Muscle of leg (tissue), 11 donors: Measurements from ENCODE around the gene KIF1C. TPM values are rescaled to one million over a fixed set of nuclear protein-coding genes. Genes with fewer than 3 reads are reported as not detected.

ENCODE experiments used
- DNase-seq: peaks from one replicate; pipeline ENCODE4 v3.0.0; 2013
- H3K27ac ChIP-seq: one replicate; pipeline ENCODE4 v1.5.1; 2013; ENCODE audit warnings: mild to moderate bottlenecking, low read length, control low read depth
- H3K27me3 ChIP-seq: one replicate; pipeline ENCODE4 v1.6.1; 2013; ENCODE audit warnings: low read length; ENCODE audit not compliant: control insufficient read depth, insufficient read depth
- H3K36me3 ChIP-seq: one replicate; pipeline ENCODE4 v1.6.1; 2013; ENCODE audit warnings: low read length; ENCODE audit not compliant: control insufficient read depth, insufficient read depth
- H3K4me1 ChIP-seq: one replicate; pipeline ENCODE4 v1.6.1; 2013; ENCODE audit warnings: low read length; ENCODE audit not compliant: control insufficient read depth, insufficient read depth
- H3K4me3 ChIP-seq: one replicate; pipeline ENCODE4 v1.5.1; 2013; ENCODE audit warnings: low read length, control low read depth
- H3K9me3 ChIP-seq: replicated peaks from 2 replicates; pipeline ENCODE4 v1.6.1; 2013; ENCODE audit warnings: low read depth, low read length; ENCODE audit not compliant: control insufficient read depth
- WGBS: methylation state at CpG from one replicate; pipeline ENCODE4 v1.1.5; 2013; ENCODE audit warnings: missing lambda C conversion rate; ENCODE audit not compliant: insufficient coverage; 5-methylcytosine and 5-hydroxymethylcytosine counted together
- polyA plus RNA-seq, 8 donors: library from polyadenylated mRNA; unstranded; fragments of 120-200 nt; gene quantifications; one replicate each; pipeline versions ENCODE4 v1.2.1 to v1.2.3, GENCODE V29; 2013; ENCODE audit warnings: inconsistent platforms in 1 of 8, low replicate concordance in 1 of 8; ENCODE audit not compliant: insufficient read length in 8 of 8, insufficient read depth in 1 of 8
- total RNA-seq: library from RNA; stranded (reverse); fragments of 120-200 nt; gene quantifications from one replicate; pipeline ENCODE4 v1.2.4, GENCODE V29; 2013

The KIF1C gene
- total and polyA plus RNA-seq, 9 donors = 57.0 to 103 (median 93.6) TPM

- Histone ChIP-seq H3K4me1 (peaks cover 50% of the 10 kb centered on the region), H3K27ac (peak overlapping the region; percentile 100), H3K4me3 (peak overlapping the region; percentile 88), H3K27me3 (no peaks in the 10 kb centered on the region), H3K9me3 (no peaks in the 10 kb centered on the region), H3K36me3 (peaks cover 52% of the 10 kb centered on the region)
- 15% methylated on average over 21 of the region's 23 CpGs for WGBS
- DNase-seq = peak; percentile 52
Observed at GRCh38 chr17:4968486-4969046, 29.2 kb upstream of the KIF1C start.

DNA sequence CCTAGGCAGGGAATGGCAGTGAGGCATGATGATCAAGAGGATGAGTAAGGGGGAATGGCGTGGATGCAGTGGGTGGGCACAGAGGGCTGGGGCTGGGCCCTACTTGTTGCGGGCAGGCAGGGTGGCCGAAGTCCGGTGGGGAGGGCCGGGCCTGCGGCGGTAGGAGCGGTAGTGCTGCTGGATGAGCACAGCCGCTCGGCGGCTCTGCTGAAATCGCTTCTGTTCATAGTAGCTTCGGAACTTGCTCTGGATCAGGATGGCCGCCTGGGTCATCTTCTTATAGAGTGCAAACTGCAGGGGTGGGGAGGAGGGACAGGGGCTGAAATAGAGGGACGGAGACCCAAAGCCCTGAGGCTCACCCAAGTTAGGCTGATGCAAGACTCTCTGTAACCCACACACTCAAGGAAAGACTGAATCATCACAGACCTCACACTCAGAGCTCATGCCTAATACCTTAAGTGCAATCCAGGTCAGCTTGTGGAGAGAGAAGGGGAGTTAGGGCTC lies 28.7 kb upstream of the KIF1C start:
- 45% methylated on average over 14 of the region's 15 CpGs for WGBS
- Histone ChIP-seq H3K27ac (peak overlapping the region; percentile 100), H3K9me3 (no peaks in the 10 kb centered on the region), H3K36me3 (peaks cover 57% of the 10 kb centered on the region), H3K4me3 (peak overlapping the region; percentile 88), H3K4me1 (peaks cover 55% of the 10 kb centered on the region), H3K27me3 (no peaks in the 10 kb centered on the region)
- peak; percentile 59 for DNase-seq

GRCh38 chr17:4969551-4970173 lies 28.1 kb upstream of the KIF1C start:
- H3K27ac ChIP-seq = peak overlapping the region; percentile 100
- 68% methylated on average over 12 of the region's 16 CpGs for WGBS
- H3K4me1 ChIP-seq = peaks cover 57% of the 10 kb centered on the region
- no peaks in the 10 kb centered on the region for H3K9me3 ChIP-seq
- H3K27me3 ChIP-seq = no peaks in the 10 kb centered on the region
- DNase-seq = no peak
- H3K4me3 ChIP-seq = peak overlapping the region; percentile 88
- H3K36me3 ChIP-seq = peaks cover 60% of the 10 kb centered on the region

DNA sequence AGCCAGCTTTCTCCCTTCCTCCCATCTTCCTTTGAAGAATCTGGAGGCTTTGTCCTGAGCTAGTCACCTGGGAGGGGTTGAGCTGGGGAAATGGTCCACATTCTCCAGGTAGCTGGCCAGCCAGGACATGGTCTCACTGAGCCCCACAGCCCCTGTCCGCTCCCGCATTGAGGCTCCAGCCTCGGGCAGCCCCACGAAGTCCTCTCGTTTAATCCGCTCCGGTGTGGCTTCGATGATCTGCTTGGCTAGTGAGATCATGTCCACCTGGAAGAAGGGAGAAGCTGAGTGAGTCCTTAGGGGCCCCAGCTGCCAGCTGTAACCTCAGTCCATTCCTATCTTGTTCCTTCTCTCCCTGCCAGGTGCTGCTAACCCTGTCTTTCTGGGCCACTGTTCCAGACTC lies 27.5 kb upstream of the KIF1C start:
- H3K9me3 ChIP-seq = no peaks in the 10 kb centered on the region
- peaks cover 64% of the 10 kb centered on the region for H3K36me3 ChIP-seq
- H3K4me3 ChIP-seq = no peak overlapping the region
- no peak overlapping the region for H3K27ac ChIP-seq
- DNase-seq = peak; percentile 46
- H3K4me1 ChIP-seq = peaks cover 59% of the 10 kb centered on the region
- H3K27me3 ChIP-seq = no peaks in the 10 kb centered on the region
- WGBS = 85% methylated on average over 4 of the region's 8 CpGs

- peaks cover 48% of the 10 kb centered on the region for H3K4me1 ChIP-seq
- peak; percentile 66 for DNase-seq
- peaks cover 70% of the 10 kb centered on the region for H3K36me3 ChIP-seq
- 58% methylated on average over 4 of the region's 6 CpGs for WGBS
- H3K27ac ChIP-seq = no peak overlapping the region
- no peaks in the 10 kb centered on the region for H3K27me3 ChIP-seq
- H3K4me3 ChIP-seq = no peak overlapping the region
- no peaks in the 10 kb centered on the region for H3K9me3 ChIP-seq
Observed at GRCh38 chr17:4971826-4972225, 25.9 kb upstream of the KIF1C start.

- Histone ChIP-seq H3K4me3 (no peak overlapping the region), H3K9me3 (no peaks in the 10 kb centered on the region), H3K27ac (no peak overlapping the region), H3K4me1 (peaks cover 48% of the 10 kb centered on the region), H3K27me3 (no peaks in the 10 kb centered on the region), H3K36me3 (peaks cover 75% of the 10 kb centered on the region)
- DNase-seq = no peak
- WGBS = 100% methylated on average over 6 of the region's 12 CpGs
Observed at GRCh38 chr17:4972322-4972721, 25.4 kb upstream of the KIF1C start.

DNA sequence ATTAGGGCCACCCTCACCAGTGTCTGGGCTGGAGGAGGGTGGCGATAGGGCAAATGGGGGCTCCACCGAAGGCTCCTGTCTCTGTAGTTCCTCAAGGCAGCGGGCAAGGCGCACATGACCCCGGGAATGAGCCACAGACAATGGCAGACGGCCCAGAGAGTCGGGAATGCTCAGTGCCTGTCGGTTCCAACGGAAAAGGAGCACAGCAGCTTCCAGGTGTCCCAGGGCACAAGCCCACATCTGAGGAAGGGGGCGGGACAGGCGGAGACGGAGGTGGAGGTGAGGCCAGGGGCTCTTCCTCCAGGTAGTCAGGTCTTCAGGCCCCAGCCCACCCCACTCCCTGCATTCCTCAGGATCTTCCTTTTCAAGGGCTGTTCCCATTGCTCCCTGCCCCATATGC lies 25.0 kb upstream of the KIF1C start:
- no peak overlapping the region for H3K27ac ChIP-seq
- no peak overlapping the region for H3K4me3 ChIP-seq
- 72% methylated on average over 12 of the region's 12 CpGs for WGBS
- H3K4me1 ChIP-seq = peaks cover 48% of the 10 kb centered on the region
- DNase-seq = no peak
- no peaks in the 10 kb centered on the region for H3K27me3 ChIP-seq
- H3K36me3 ChIP-seq = peaks cover 79% of the 10 kb centered on the region
- H3K9me3 ChIP-seq = no peaks in the 10 kb centered on the region

GRCh38 chr17:4973256-4974114 lies 24.3 kb upstream of the KIF1C start:
- DNase-seq = no peak
- Histone ChIP-seq H3K4me3 (no peak overlapping the region), H3K9me3 (no peaks in the 10 kb centered on the region), H3K27me3 (no peaks in the 10 kb centered on the region), H3K36me3 (peaks cover 86% of the 10 kb centered on the region), H3K4me1 (peaks cover 42% of the 10 kb centered on the region), H3K27ac (no peak overlapping the region)
- 89% methylated on average over 7 of the region's 10 CpGs for WGBS

DNA sequence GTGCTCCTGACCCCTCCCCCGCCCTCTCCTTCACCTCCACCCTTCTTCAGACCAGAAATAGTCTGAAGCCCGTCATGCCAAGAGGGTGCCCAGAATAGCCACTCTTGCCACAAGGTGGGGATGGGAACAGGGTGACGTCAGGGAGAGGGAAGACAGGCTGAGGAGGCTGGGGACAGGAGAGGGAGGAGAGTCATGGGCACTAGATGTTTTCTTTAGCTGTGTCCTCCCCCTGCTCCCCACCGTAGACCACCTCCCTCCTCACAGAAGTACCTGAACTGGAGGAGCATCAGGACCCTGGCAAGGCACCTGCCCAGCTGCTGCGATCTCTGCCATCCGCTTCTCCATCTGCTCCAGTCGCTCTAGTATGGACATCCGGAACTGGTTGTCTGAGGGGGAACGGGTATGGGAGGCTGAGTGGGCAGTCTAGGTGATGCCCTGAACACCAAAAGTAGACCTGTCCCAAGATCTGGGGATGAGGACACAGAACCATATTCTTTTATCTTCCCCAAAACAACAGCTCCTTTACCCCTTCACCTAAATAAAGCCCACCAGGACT lies 23.6 kb upstream of the KIF1C start:
- no peaks in the 10 kb centered on the region for H3K27me3 ChIP-seq
- no peak for DNase-seq
- H3K4me3 ChIP-seq = no peak overlapping the region

GRCh38 chr17:4978726-4979125 lies 19.0 kb upstream of the KIF1C start:
- Histone ChIP-seq H3K9me3 (no peaks in the 10 kb centered on the region), H3K36me3 (peaks cover 75% of the 10 kb centered on the region), H3K27me3 (no peaks in the 10 kb centered on the region), H3K4me1 (peaks cover 12% of the 10 kb centered on the region), H3K27ac (no peak overlapping the region), H3K4me3 (no peak overlapping the region)
- no peak for DNase-seq

More for the DNA sequence above, 23.6 kb upstream of the KIF1C start:
- Histone ChIP-seq H3K9me3 (no peaks in the 10 kb centered on the region), H3K4me1 (peaks cover 35% of the 10 kb centered on the region), H3K27ac (no peak overlapping the region), H3K36me3 (peaks cover 87% of the 10 kb centered on the region)
- no CpG with 5 or more reads among the region's 9 CpGs for WGBS
